D721Med (cell line): ENCODE data around the gene REST.
A peak's percentile ranks its signal among the peaks of the same experiment; 100 is the strongest.

ENCODE experiments used
- DNase-seq: peaks from one replicate; pipeline ENCODE4 v3.0.0; 2011; ENCODE audit warnings: low spot score; ENCODE audit not compliant: insufficient read length
- FAIRE-seq: peaks from 2 replicates; lab custom pipeline; 2011; peaks lifted over from hg19 to GRCh38; lab: Jason Lieb, UNC
- TF ChIP-seq, protein P1 (sequence below): IDR thresholded peaks from 2 replicates; pipeline ENCODE4 v1.5.1; 2012; ENCODE audit warnings: mild to moderate bottlenecking, control low read depth; ENCODE audit not compliant: insufficient read depth; ENCODE audit errors: missing control alignments

Gene REST

DNA sequence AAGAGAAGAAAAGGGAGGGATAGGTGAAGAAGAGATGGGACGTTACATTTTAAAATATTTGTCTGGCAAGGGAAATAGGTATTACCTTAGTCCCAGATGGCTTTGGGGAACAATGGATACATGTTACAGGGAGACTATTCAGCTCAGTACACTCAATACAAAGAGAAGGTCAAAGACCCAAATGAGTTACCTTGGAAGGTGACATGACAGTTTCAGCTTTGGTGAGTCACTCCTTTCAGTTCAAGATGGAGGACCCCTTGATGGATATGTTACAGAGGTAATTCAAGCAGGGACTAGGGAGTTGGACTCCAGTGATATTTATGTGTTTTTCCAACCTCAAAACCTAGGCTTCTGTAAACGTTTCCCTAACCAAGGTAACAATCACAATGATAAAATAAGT, 64.7 kb downstream of the REST start:
- TF ChIP-seq, protein P1, sequence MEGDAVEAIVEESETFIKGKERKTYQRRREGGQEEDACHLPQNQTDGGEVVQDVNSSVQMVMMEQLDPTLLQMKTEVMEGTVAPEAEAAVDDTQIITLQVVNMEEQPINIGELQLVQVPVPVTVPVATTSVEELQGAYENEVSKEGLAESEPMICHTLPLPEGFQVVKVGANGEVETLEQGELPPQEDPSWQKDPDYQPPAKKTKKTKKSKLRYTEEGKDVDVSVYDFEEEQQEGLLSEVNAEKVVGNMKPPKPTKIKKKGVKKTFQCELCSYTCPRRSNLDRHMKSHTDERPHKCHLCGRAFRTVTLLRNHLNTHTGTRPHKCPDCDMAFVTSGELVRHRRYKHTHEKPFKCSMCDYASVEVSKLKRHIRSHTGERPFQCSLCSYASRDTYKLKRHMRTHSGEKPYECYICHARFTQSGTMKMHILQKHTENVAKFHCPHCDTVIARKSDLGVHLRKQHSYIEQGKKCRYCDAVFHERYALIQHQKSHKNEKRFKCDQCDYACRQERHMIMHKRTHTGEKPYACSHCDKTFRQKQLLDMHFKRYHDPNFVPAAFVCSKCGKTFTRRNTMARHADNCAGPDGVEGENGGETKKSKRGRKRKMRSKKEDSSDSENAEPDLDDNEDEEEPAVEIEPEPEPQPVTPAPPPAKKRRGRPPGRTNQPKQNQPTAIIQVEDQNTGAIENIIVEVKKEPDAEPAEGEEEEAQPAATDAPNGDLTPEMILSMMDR, result no peak
- FAIRE-seq, result no peak
- no peak for DNase-seq

DNA sequence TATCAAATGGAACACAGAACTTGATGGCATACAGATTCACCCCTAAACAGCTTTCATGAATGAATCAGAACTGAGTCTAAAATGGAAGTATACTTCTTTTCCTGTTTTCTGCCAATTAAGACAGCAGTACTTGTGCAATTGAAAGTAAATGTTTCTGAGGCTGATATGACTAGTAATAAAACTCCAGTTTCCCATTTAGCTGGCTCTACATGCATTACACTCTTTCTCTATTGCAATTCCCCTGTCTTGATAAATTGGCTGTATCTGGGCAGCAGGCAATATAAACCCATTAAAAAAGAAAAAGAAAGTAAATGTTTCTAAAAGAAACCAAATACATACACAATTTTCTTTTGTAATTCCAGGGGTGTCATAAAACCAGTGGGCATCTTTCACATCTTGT, 65.1 kb downstream of the REST start:
- DNase-seq, result no peak
- TF ChIP-seq, protein P1, result no peak
- FAIRE-seq, result no peak

GRCh38 chr4:56973336-56973735, 65.6 kb downstream of the REST start:
- TF ChIP-seq, protein P1, result no peak
- FAIRE-seq (no peak), DNase-seq (no peak)

DNA sequence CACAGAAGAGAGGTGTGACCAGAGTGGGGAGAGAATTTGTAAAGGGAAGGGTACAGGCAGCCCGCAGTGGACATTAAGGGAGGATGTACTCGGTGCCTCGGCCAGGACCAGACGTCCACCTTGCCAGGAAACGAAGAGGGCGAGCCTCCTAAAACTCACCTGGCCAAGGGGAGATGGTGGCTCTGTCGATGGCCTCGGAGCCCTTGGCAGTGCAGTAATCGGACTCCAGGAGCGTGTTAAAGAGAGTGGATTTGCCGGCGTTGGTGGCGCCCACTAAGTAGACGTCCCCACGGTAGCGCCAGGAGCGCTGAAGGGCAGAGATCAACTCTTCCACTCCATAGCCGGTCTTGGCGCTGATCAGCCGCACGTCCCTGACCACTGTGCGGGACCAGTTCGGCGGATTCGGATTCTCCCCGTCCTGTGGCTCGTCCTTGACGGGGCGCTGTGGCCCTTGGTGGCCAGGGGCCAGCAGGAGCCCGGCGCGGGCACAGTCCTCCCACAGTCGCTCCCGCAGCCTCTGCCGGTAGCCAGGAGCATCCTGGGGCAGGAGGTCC, 68.7 kb downstream of the REST start:
- DNase-seq, result no peak
- no peak for FAIRE-seq
- TF ChIP-seq, protein P1, result no peak

GRCh38 chr4:56976837-56977320, 69.2 kb downstream of the REST start:
- FAIRE-seq (no peak), DNase-seq (no peak)
- TF ChIP-seq, protein P1, result no peak

DNA sequence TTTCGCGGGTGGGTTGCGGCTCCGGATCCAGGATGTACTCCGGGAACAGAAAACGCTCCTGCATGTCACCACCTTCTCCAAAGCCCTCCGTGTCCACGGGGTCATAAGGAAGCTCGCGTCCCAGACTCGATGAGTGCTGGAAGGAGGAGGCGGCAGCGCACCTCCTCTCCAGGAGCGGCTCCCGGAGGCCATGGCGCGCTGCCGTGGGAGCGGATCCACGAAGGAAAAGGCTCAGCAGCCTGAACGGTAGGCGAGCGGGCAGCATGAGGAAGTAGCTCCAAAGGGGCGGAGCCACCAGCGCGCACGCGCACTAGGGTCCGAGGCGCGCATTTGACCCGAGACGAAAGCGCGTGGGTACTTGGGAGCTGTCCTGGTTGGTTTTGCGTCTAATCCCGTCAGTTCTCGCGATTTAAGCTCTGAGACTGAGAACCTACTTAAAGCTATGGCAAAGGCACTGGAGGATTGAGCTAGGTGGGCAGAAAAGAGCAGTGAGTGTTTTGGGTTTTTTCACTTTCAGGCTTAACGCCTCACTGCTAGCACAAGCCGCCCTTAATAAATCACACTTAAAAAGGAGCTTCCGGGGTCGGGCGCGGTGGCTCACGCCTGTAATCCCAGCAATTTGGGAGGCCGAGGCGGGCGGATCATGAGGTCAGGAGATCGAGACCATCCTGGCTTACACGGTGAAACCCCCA, 69.8 kb downstream of the REST start, which contains the start of gene NOA1:
Gene NOA1 (minus strand): TSS at position 286 of the 692 bp plus-strand sequence. CDS start 21 bp downstream, at position 265.
- DNase-seq, result peak; percentile 77
- peak; percentile 77 for FAIRE-seq
- TF ChIP-seq, protein P1, result no peak
